GM23338 (cell line): ENCODE results near the gene FAM168B. TPM values are rescaled to one million over a fixed set of nuclear protein-coding genes. Genes with fewer than 3 reads are reported as not detected.

Experiments used
- ATAC-seq: fragments of 200-7000 bp; cut with Tn5 transposase; 3 replicates; pipeline ENCODE4 v1.9.1; 2020
- DNase-seq: peaks from one replicate; pipeline ENCODE4 v3.0.0-alpha.2; 2015; ENCODE audit warnings: low spot score
- H2AFZ ChIP-seq: fragments of 200-600 bp; sonication (generic); 2 replicates; pipeline ENCODE4 v1.8.0; 2016; ENCODE audit warnings: antibody characterized with exemption, mild to moderate bottlenecking, moderate library complexity
- H3F3A ChIP-seq: fragments of 200-600 bp; sonication (generic); replicated peaks from 2 replicates; pipeline ENCODE4 v1.8.0; 2017; ENCODE audit warnings: antibody characterized with exemption, mixed run types, low read depth
- H3K27ac ChIP-seq: fragments of 200-600 bp; sonication (generic); 2 replicates; pipeline ENCODE4 v1.6.1; 2016; ENCODE audit warnings: low read depth
- H3K27me3 ChIP-seq: fragments of 200-600 bp; sonication (generic); 2 replicates; pipeline ENCODE4 v1.8.0; 2016; ENCODE audit warnings: mild to moderate bottlenecking, mixed run types, moderate library complexity; ENCODE audit not compliant: insufficient read depth
- H3K36me3 ChIP-seq: fragments of 200-600 bp; sonication (generic); 2 replicates; pipeline ENCODE4 v1.8.0; 2016; ENCODE audit warnings: mild to moderate bottlenecking; ENCODE audit not compliant: insufficient read depth
- H3K4me1 ChIP-seq: fragments of 200-600 bp; sonication (generic); 2 replicates; pipeline ENCODE4 v1.8.0; 2016; ENCODE audit warnings: mild to moderate bottlenecking, moderate library complexity; ENCODE audit not compliant: insufficient read depth
- H3K4me2 ChIP-seq: fragments of 200-600 bp; sonication (generic); 2 replicates; pipeline ENCODE4 v1.7.1; 2017; ENCODE audit warnings: mixed run types
- H3K4me3 ChIP-seq: fragments of 200-600 bp; sonication (generic); 2 replicates; pipeline ENCODE4 v1.6.1; 2016; ENCODE audit warnings: mixed run types
- H3K79me2 ChIP-seq: fragments of 200-600 bp; sonication (generic); replicated peaks from 2 replicates; pipeline ENCODE4 v1.8.0; 2017; ENCODE audit warnings: mild to moderate bottlenecking; ENCODE audit not compliant: insufficient read depth
- H3K9me2 ChIP-seq: fragments of 200-600 bp; sonication (generic); 2 replicates; pipeline ENCODE4 v1.8.0; 2017; ENCODE audit not compliant: insufficient read depth
- H4K20me1 ChIP-seq: fragments of 200-600 bp; sonication (generic); replicated peaks from 2 replicates; pipeline ENCODE4 v1.8.0; 2017; ENCODE audit warnings: mild to moderate bottlenecking; ENCODE audit not compliant: insufficient read depth
- H3K27ac Mint-ChIP-seq: 2 replicates; pipeline ENCODE4 v1.8.0; 2020; ENCODE audit warnings: inconsistent platforms, mild to moderate bottlenecking, moderate library complexity, mixed read lengths
- H3K27me3 Mint-ChIP-seq: 3 replicates; pipeline ENCODE4 v1.8.0; 2022; ENCODE audit warnings: low read depth, mild to moderate bottlenecking, moderate library complexity, mixed read lengths, inconsistent platforms; ENCODE audit not compliant: insufficient read depth, poor library complexity
- H3K36me3 Mint-ChIP-seq: 3 replicates; pipeline ENCODE4 v1.8.0; 2021; ENCODE audit warnings: low read depth, mild to moderate bottlenecking, inconsistent platforms, moderate library complexity, mixed read lengths
- H3K4me1 Mint-ChIP-seq: 3 replicates; pipeline ENCODE4 v1.8.0; 2020; ENCODE audit warnings: mild to moderate bottlenecking, inconsistent platforms, mixed read lengths
- H3K4me3 Mint-ChIP-seq: 3 replicates; pipeline ENCODE4 v1.8.0; 2021; ENCODE audit warnings: moderate library complexity, mild to moderate bottlenecking, inconsistent platforms, mixed read lengths
- H3K9me3 Mint-ChIP-seq: 3 replicates; pipeline ENCODE4 v1.8.0; 2020; ENCODE audit warnings: moderate library complexity, mild to moderate bottlenecking, inconsistent platforms, mixed read lengths
- CREB1 ChIP-seq: fragments of 250-450 bp; sonication (Bioruptor Pico); IDR thresholded peaks from 2 replicates; pipeline ENCODE4 v1.5.0; 2020; ENCODE audit warnings: low read depth, mild to moderate bottlenecking, moderate library complexity
- CTCF ChIP-seq, 2 experiments: fragments of 200-600 bp in 1 of 2; sonication (generic) in 1 of 2; conservative IDR thresholded peaks; 2 replicates each; pipeline versions ENCODE4 v1.5.1 to v1.6.1; 2016 to 2017; ENCODE audit warnings: antibody characterized with exemption in 2 of 2, low read depth in 2 of 2, mild to moderate bottlenecking in 2 of 2, moderate library complexity in 1 of 2
- ETS1 ChIP-seq: IDR thresholded peaks from 2 replicates; pipeline ENCODE4 v1.6.1; 2016; ENCODE audit warnings: antibody characterized with exemption
- EZH2 ChIP-seq: fragments of 200-600 bp; sonication (generic); IDR thresholded peaks from one replicate; pipeline ENCODE4 v1.8.0; 2017; ENCODE audit warnings: antibody characterized with exemption, mild to moderate bottlenecking, low read depth; ENCODE audit not compliant: unreplicated experiment
- EZH2phosphoT487 ChIP-seq: fragments of 200-600 bp; sonication (generic); IDR thresholded peaks from one replicate; pipeline ENCODE4 v1.8.1; 2018; ENCODE audit warnings: antibody characterized with exemption; ENCODE audit not compliant: unreplicated experiment
- JUNB ChIP-seq: IDR thresholded peaks from one replicate; pipeline ENCODE4 v1.6.1; 2016; ENCODE audit warnings: antibody characterized with exemption; ENCODE audit not compliant: unreplicated experiment
- NANOG ChIP-seq: IDR thresholded peaks from 2 replicates; pipeline ENCODE4 v1.6.1; 2016; ENCODE audit warnings: antibody characterized with exemption, borderline replicate concordance
- POLR2AphosphoS5 ChIP-seq: IDR thresholded peaks from 2 replicates; pipeline ENCODE4 v1.6.1; 2016; ENCODE audit warnings: antibody characterized with exemption, low read depth
- REST ChIP-seq: IDR thresholded peaks from one replicate; pipeline ENCODE4 v1.6.1; 2018; ENCODE audit warnings: antibody characterized with exemption; ENCODE audit not compliant: unreplicated experiment
- STAT1 ChIP-seq: IDR thresholded peaks from one replicate; pipeline ENCODE4 v1.6.1; 2016; ENCODE audit warnings: antibody characterized with exemption; ENCODE audit not compliant: unreplicated experiment
- ZNF114 ChIP-seq: fragments of 250-450 bp; sonication (Bioruptor Pico); IDR thresholded peaks from 2 replicates; pipeline ENCODE4 v1.5.0; 2020; ENCODE audit warnings: mild to moderate bottlenecking, moderate library complexity
- ZNF331 ChIP-seq: fragments of 250-450 bp; sonication (Bioruptor Pico); IDR thresholded peaks from 2 replicates; pipeline ENCODE4 v1.5.0; 2020; ENCODE audit warnings: low read depth, mild to moderate bottlenecking, moderate library complexity
- ZNF462 ChIP-seq: fragments of 250-450 bp; sonication (Bioruptor Pico); IDR thresholded peaks from 2 replicates; pipeline ENCODE4 v1.5.0; 2020; ENCODE audit warnings: mild to moderate bottlenecking, moderate library complexity
- polyA plus RNA-seq: library from polyadenylated mRNA; unstranded; fragments of >200 nt; fragmentation: Nextera tagmentation; extraction: Ambion mirVana; gene quantifications from 2 replicates; pipeline ENCODE4 v1.2.1, GENCODE V29; 2016
- total RNA-seq: library from RNA; depleted of rRNA; stranded (reverse); fragments of >200 nt; shearing (Covaris generic); gene quantifications from 2 replicates; pipeline ENCODE4 v1.2.3, GENCODE V29; 2014

The FAM168B gene
- total and polyA plus RNA-seq, 2 experiments from 2014 or later, result 18.8 to 76.8 TPM

- Histone ChIP-seq H3K79me2 (no peaks in the 10 kb centered on the region), H3K27ac (no peak overlapping the region), H3K4me2 (no peak overlapping the region), H2AFZ (no peak overlapping the region), H3K9me2 (no peaks in the 10 kb centered on the region), H4K20me1 (no peaks in the 10 kb centered on the region), H3F3A (no peaks in the 10 kb centered on the region), H3K36me3 (no peaks in the 10 kb centered on the region), H3K4me1 (peaks cover 6% of the 10 kb centered on the region; the same call in 1 of the 2 replicates), H3K4me3 (no peak overlapping the region), H3K27me3 (peaks cover 24% of the 10 kb centered on the region)
- no peak overlapping the region for H3K27ac Mint-ChIP-seq
- H3K4me1 Mint-ChIP-seq, result peaks cover 9% of the 10 kb centered on the region; the same call in 2 of the 3 replicates
- no peaks in the 10 kb centered on the region for H3K36me3 Mint-ChIP-seq
- ATAC-seq (no peak), DNase-seq (no peak)
- peaks cover 41% of the 10 kb centered on the region for H3K27me3 Mint-ChIP-seq
- TF ChIP-seq ETS1 (no peak), EZH2phosphoT487 (no peak), NANOG (no peak), CTCF (conservative IDR thresholded peaks at IDR 0.05; ENCODE audit: low read depth in 2 of 2) (no peak), POLR2AphosphoS5 (no peak), EZH2 (no peak), STAT1 (no peak), REST (no peak), ZNF462 (CRISPR knock-in tag) (no peak), CREB1 (CRISPR knock-in tag) (no peak), ZNF114 (CRISPR knock-in tag) (no peak), JUNB (no peak), ZNF331 (CRISPR knock-in tag) (no peak)
- H3K9me3 Mint-ChIP-seq, result no peaks in the 10 kb centered on the region; the same call in 2 of the 3 replicates
- H3K4me3 Mint-ChIP-seq, result no peak overlapping the region
These were observed 54.8 kb downstream of the FAM168B start for GRCh38 chr2:131038258-131039100.
